IMR-90 (cell line): Measurements from ENCODE around the gene CYP2W1. TPM values are rescaled to one million over a fixed set of nuclear protein-coding genes. Genes with fewer than 3 reads are reported as not detected.

Source experiments
- ATAC-seq: fragments of 200-7000 bp; cut with Tn5 transposase; 2 replicates; pipeline ENCODE4 v1.9.1; 2020; ENCODE audit warnings: low read depth, mild to moderate bottlenecking, moderate library complexity
- BruUV-seq: library from RNA; stranded (reverse); fragments of 400-500 nt; replicated peaks from 2 replicates; lab custom pipeline; 2021; lab: Mats Ljungman, UMichigan
- CTCF ChIA-PET: fragments of 300-600 bp; formaldehyde crosslinking; extraction: SDS; loops from one replicate; lab custom pipeline; 2021; ENCODE audit warnings: antibody characterized with exemption; lab: Yijun Ruan, JAX
- POLR2A ChIA-PET: fragments of 300-600 bp; sonication (Branson Sonifier 250); formaldehyde crosslinking; loops from one replicate; lab custom pipeline; 2022; ENCODE audit warnings: antibody characterized with exemption; ENCODE audit not compliant: unreplicated experiment; lab: Charles Lee
- DNase-seq: peaks from one replicate; pipeline ENCODE4 v3.0.0; 2013
- H2AFZ ChIP-seq: replicated peaks from 2 replicates; pipeline ENCODE3; 2013; ENCODE audit warnings: low read length, mild to moderate bottlenecking; ENCODE audit not compliant: poor library complexity
- H2AK5ac ChIP-seq: 2 replicates; pipeline ENCODE4 v1.6.1; 2013; ENCODE audit warnings: low read depth, low read length, inconsistent platforms
- H2AK9ac ChIP-seq: replicated peaks from 2 replicates; pipeline ENCODE3; 2013; ENCODE audit warnings: mild to moderate bottlenecking, low read depth, low read length, moderate library complexity; ENCODE audit not compliant: poor library complexity
- H2BK120ac ChIP-seq: 2 replicates; pipeline ENCODE4 v1.6.1; 2013; ENCODE audit warnings: low read depth, low read length, inconsistent platforms
- H2BK15ac ChIP-seq: 3 replicates; pipeline ENCODE4 v1.6.1; 2013; ENCODE audit warnings: low read depth, low read length, inconsistent platforms
- H2BK20ac ChIP-seq: 2 replicates; pipeline ENCODE4 v1.6.1; 2013; ENCODE audit warnings: low read depth, mild to moderate bottlenecking, inconsistent platforms, low read length, moderate library complexity
- H2BK5ac ChIP-seq: 2 replicates; pipeline ENCODE4 v1.6.1; 2013; ENCODE audit warnings: mild to moderate bottlenecking, low read depth, low read length, inconsistent platforms; ENCODE audit not compliant: poor library complexity, severe bottlenecking
- H3K14ac ChIP-seq: replicated peaks from 2 replicates; pipeline ENCODE4 v1.6.1; 2013; ENCODE audit warnings: low read depth, low read length, inconsistent platforms
- H3K18ac ChIP-seq: 2 replicates; pipeline ENCODE4 v1.6.1; 2013; ENCODE audit warnings: low read depth, low read length, control low read depth
- H3K23ac ChIP-seq: 2 replicates; pipeline ENCODE4 v1.6.1; 2013; ENCODE audit warnings: low read depth, low read length, inconsistent platforms
- H3K27ac ChIP-seq: 2 replicates; pipeline ENCODE4 v1.5.1; 2013; ENCODE audit warnings: mild to moderate bottlenecking, control low read depth, low read length; ENCODE audit not compliant: insufficient read depth
- H3K27me3 ChIP-seq: 2 replicates; pipeline ENCODE4 v1.6.1; 2013; ENCODE audit warnings: low read length; ENCODE audit not compliant: control insufficient read depth, insufficient read depth
- H3K36me3 ChIP-seq: 2 replicates; pipeline ENCODE4 v1.6.1; 2013; ENCODE audit warnings: low read length, mixed read lengths; ENCODE audit not compliant: control insufficient read depth, insufficient read depth
- H3K4ac ChIP-seq: 2 replicates; pipeline ENCODE4 v1.6.1; 2013; ENCODE audit warnings: low read depth, low read length, inconsistent platforms
- H3K4me1 ChIP-seq: 2 replicates; pipeline ENCODE4 v1.6.1; 2013; ENCODE audit warnings: low read length, mixed read lengths; ENCODE audit not compliant: control insufficient read depth, insufficient read depth
- H3K4me2 ChIP-seq: 2 replicates; pipeline ENCODE4 v1.6.1; 2013; ENCODE audit warnings: low read depth, mild to moderate bottlenecking, control low read depth, low read length, moderate library complexity
- H3K4me3 ChIP-seq: 2 replicates; pipeline ENCODE4 v1.5.1; 2013; ENCODE audit warnings: low read depth, mild to moderate bottlenecking, control low read depth, low read length, moderate library complexity; ENCODE audit not compliant: insufficient read depth
- H3K56ac ChIP-seq: 2 replicates; pipeline ENCODE4 v1.6.1; 2013; ENCODE audit warnings: low read length, inconsistent platforms; ENCODE audit not compliant: insufficient read depth; ENCODE audit errors: extremely low read depth
- H3K79me1 ChIP-seq, 2 experiments: 2 replicates each; pipeline ENCODE4 v1.6.1; 2013; ENCODE audit warnings: low read length in 2 of 2, inconsistent platforms in 1 of 2, low read depth in 1 of 2
- H3K9ac ChIP-seq: 2 replicates; pipeline ENCODE4 v1.6.1; 2013; ENCODE audit warnings: low read depth, low read length, control low read depth
- H3K9me1 ChIP-seq: 2 replicates; pipeline ENCODE4 v1.6.1; 2013; ENCODE audit warnings: low read length, inconsistent platforms; ENCODE audit not compliant: insufficient read depth
- H3K9me3 ChIP-seq: 2 replicates; pipeline ENCODE4 v1.6.1; 2013; ENCODE audit warnings: low read length; ENCODE audit not compliant: control insufficient read depth, insufficient read depth
- H4K20me1 ChIP-seq: 2 replicates; pipeline ENCODE4 v1.6.1; 2013; ENCODE audit warnings: low read length, inconsistent platforms; ENCODE audit not compliant: insufficient read depth
- H4K5ac ChIP-seq: 2 replicates; pipeline ENCODE4 v1.6.1; 2013; ENCODE audit warnings: mild to moderate bottlenecking, low read depth, low read length, control low read depth
- H4K8ac ChIP-seq, 2 experiments: 2 replicates each; pipeline ENCODE4 v1.6.1; 2013; ENCODE audit warnings: low read depth in 2 of 2, low read length in 2 of 2, control low read depth in 1 of 2, inconsistent platforms in 1 of 2
- H4K91ac ChIP-seq: 2 replicates; pipeline ENCODE4 v1.6.1; 2013; ENCODE audit warnings: low read depth, low read length, inconsistent platforms; ENCODE audit not compliant: insufficient read depth
- SMC3 ChIP-seq: fragments of 150-350 bp; IDR thresholded peaks from 2 replicates; pipeline ENCODE4 v1.6.1; 2016; ENCODE audit warnings: low read depth, mild to moderate bottlenecking, antibody characterized with exemption, low read length, moderate library complexity
- USF2 ChIP-seq: fragments of 150-350 bp; IDR thresholded peaks from 2 replicates; pipeline ENCODE4 v1.6.1; 2017; ENCODE audit warnings: mild to moderate bottlenecking, antibody characterized with exemption, low read length, low read depth
- WGBS, 2 experiments: methylation state at CpG; one replicate each; pipeline versions ENCODE4 v1.1.5 to v1.1.7; 2013; ENCODE audit warnings: missing lambda C conversion rate in 2 of 2; ENCODE audit not compliant: insufficient read length in 1 of 2; ENCODE audit errors: extremely low coverage in 2 of 2; 5-methylcytosine and 5-hydroxymethylcytosine counted together
- dilution Hi-C: fragments of 300-500 bp; cut with HindIII; formaldehyde crosslinking; loops from one replicate; pipeline ENCODE4 v1.14.3; 2018; ENCODE audit warnings: low sequenced_read_pairs; ENCODE audit not compliant: unreplicated experiment
- in situ Hi-C: fragments of 300-500 bp; cut with MboI; formaldehyde crosslinking; loops from 3 replicates; pipeline ENCODE4 v1.14.3; 2019; ENCODE audit warnings: low sequenced_read_pairs, inconsistent platforms, mixed read lengths
- intact Hi-C: fragments of 100-400 bp; cut with micrococcal nuclease; formaldehyde crosslinking; loops from 2 replicates; pipeline ENCODE4 v1.10.0; 2022
- polyA plus RNA-seq, 3 experiments: library from polyadenylated mRNA; depleted of rRNA; stranded (reverse); fragments of >200 nt; gene quantifications; 2 replicates each; pipeline ENCODE4 v1.2.3, GENCODE V29; 2012; ENCODE audit warnings: low replicate concordance in 1 of 3
- total RNA-seq: library from RNA; depleted of rRNA; stranded (reverse); fragments of >200 nt; gene quantifications from 2 replicates; pipeline ENCODE4 v1.2.3, GENCODE V29; 2012

The CYP2W1 gene
- total and polyA plus RNA-seq, 2 of the 4 experiments (the other 2 are of a cell fraction) = not detected

DNA sequence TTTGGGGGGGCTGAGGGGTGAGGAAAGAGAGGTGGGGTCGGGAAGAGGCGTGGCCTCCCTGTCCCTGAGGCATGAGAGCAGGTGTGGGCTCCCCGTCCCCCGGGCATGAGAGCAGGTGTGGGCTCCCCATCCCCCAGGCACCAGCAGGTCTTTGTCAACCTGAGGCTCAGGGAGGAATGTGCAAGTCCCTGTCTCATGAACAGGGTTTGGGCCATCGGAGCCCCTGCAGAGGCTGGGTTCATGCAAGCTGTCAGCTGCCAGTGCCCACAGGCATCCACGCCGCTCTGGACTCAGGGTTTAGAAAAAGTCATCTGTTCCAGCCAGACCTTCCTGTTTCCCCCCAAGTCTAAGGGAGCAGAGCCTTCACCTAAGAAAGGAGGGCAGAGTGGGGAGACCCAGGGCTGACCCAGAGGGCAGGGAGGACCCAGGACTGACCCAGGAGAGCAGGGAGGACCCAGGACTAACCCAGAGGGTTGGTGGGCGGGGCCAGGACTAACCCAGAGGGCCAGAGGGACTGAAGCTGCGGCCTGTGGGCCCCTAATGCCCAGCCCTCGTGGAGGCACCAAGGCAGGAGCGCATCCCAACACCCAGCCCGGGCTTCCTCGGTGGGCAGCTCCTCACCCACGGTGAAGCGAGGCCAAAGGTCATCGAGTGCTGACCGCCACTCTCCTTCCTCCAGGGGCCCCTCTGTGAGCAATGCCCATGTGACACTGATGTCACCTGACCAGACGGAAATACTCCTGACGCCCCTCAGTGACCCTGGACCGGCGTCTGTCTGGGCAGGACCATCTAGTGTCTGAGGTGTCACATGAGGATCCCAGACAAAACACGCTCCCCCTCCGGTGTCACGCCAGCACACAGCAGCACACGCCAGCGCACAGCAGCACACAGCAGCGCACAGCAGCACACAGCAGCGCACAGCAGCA lies 32.5 kb downstream of the CYP2W1 start:
- H3K56ac ChIP-seq = no peak overlapping the region
- no peaks in the 10 kb centered on the region for H3K27me3 ChIP-seq
- POLR2A ChIA-PET = no interaction called here
- H4K91ac ChIP-seq = no peak overlapping the region
- H2BK5ac ChIP-seq = no peak overlapping the region
- H2AK5ac ChIP-seq = no peak overlapping the region
- H3K9ac ChIP-seq = no peak overlapping the region
- whole genome bisulfite sequencing, 2 experiments = 56% methylated on average over 10 of the region's 28 CpGs; no CpG with 5 or more reads in 1 of the 2 experiments
- no peak overlapping the region for H4K8ac ChIP-seq
- H2BK20ac ChIP-seq = no peak overlapping the region
- H3K9me3 ChIP-seq = no peaks in the 10 kb centered on the region
- no peak overlapping the region for H3K4me2 ChIP-seq
- no peak overlapping the region for H3K27ac ChIP-seq
- peak overlapping the region; percentile 14 for H2AFZ ChIP-seq
- CTCF ChIA-PET = no interaction called here
- H2AK9ac ChIP-seq = peak overlapping the region; percentile 42
- no peak overlapping the region for H3K4ac ChIP-seq
- H3K9me1 ChIP-seq = peaks cover 5% of the 10 kb centered on the region; the same call in 1 of the 2 replicates
- peaks cover 2 to 47% of the 10 kb centered on the region in 2 experiments for H3K79me1 ChIP-seq
- H4K20me1 ChIP-seq = peaks cover 24% of the 10 kb centered on the region
- DNase-seq (no peak), ATAC-seq (no peak)
- no peak overlapping the region for H2BK120ac ChIP-seq
- no peak overlapping the region for H4K5ac ChIP-seq
- in situ Hi-C loops (no loop called here), dilution Hi-C loops (no loop called here), intact Hi-C loops (no loop called here)
- H3K36me3 ChIP-seq = peaks cover 13% of the 10 kb centered on the region; the same call in 1 of the 2 replicates
- H3K4me1 ChIP-seq = no peaks in the 10 kb centered on the region
- no peak overlapping the region for H2BK15ac ChIP-seq
- no peak overlapping the region for H3K23ac ChIP-seq
- no peak overlapping the region for H3K4me3 ChIP-seq
- BruUV-seq = no TSS peak
- H3K14ac ChIP-seq = no peak overlapping the region
- no peak overlapping the region for H3K18ac ChIP-seq
- TF ChIP-seq USF2 = peak; percentile 68
- no peak for TF ChIP-seq SMC3
